ENCODE results near the gene ZNF583.

Gene ZNF583

GRCh38 chr19:56474308-56474707 is 70.2 kb downstream of the ZNF583 start:
- no peak for DNase-seq (ENCODE audit: low spot score)

GRCh38 chr19:56476093-56476492 is 72.0 kb downstream of the ZNF583 start:
- DNase-seq (ENCODE audit: low spot score) = no peak
